Loucy (cell line): Measurements from ENCODE around the gene FFAR2.

Experiments
- H2AFZ ChIP-seq: fragments of 200-600 bp; sonication (generic); 2 replicates; pipeline ENCODE4 v1.6.0; 2016; ENCODE audit warnings: antibody characterized with exemption, mild to moderate bottlenecking, low read length, moderate library complexity
- H3F3A ChIP-seq: fragments of 200-600 bp; 2 replicates; pipeline ENCODE4 v1.6.0; 2016; ENCODE audit warnings: antibody characterized with exemption, low read depth, mild to moderate bottlenecking
- H3K27me3 ChIP-seq: fragments of 200-600 bp; sonication (generic); 2 replicates; pipeline ENCODE4 v1.6.1; 2014; ENCODE audit warnings: low read length, mild to moderate bottlenecking; ENCODE audit not compliant: insufficient read depth, poor library complexity, severe bottlenecking
- H3K36me3 ChIP-seq: fragments of 200-600 bp; sonication (generic); 2 replicates; pipeline ENCODE4 v1.6.1; 2016; ENCODE audit warnings: low read length; ENCODE audit not compliant: insufficient read depth
- H3K4me1 ChIP-seq: fragments of 200-600 bp; sonication (generic); 2 replicates; pipeline ENCODE4 v1.5.1; 2014; ENCODE audit warnings: low read length, mild to moderate bottlenecking; ENCODE audit not compliant: insufficient read depth, poor library complexity, severe bottlenecking
- H3K4me2 ChIP-seq: fragments of 200-600 bp; sonication (generic); 2 replicates; pipeline ENCODE4 v1.6.0; 2014; ENCODE audit warnings: antibody characterized with exemption, low read length, low read depth, mild to moderate bottlenecking; ENCODE audit not compliant: poor library complexity, severe bottlenecking
- H3K4me3 ChIP-seq: fragments of 200-600 bp; sonication (generic); 2 replicates; pipeline ENCODE4 v1.5.1; 2014; ENCODE audit warnings: low read length, mild to moderate bottlenecking, mixed read lengths; ENCODE audit not compliant: poor library complexity, severe bottlenecking
- H3K79me2 ChIP-seq: fragments of 200-600 bp; sonication (generic); 2 replicates; pipeline ENCODE4 v1.6.1; 2014; ENCODE audit warnings: low read length; ENCODE audit not compliant: insufficient read depth
- H3K9ac ChIP-seq: fragments of 200-600 bp; sonication (generic); 2 replicates; pipeline ENCODE4 v1.6.0; 2014; ENCODE audit warnings: mild to moderate bottlenecking, low read depth, low read length, moderate library complexity; ENCODE audit not compliant: poor library complexity, severe bottlenecking
- H3K9me2 ChIP-seq: fragments of 200-600 bp; sonication (generic); replicated peaks from 2 replicates; pipeline ENCODE4 v1.6.1; 2016; ENCODE audit warnings: low read depth, low read length, mixed read lengths
- H3K9me3 ChIP-seq: fragments of 200-600 bp; sonication (generic); 2 replicates; pipeline ENCODE4 v1.6.1; 2014; ENCODE audit warnings: mild to moderate bottlenecking, antibody characterized with exemption, low read length, low read depth; ENCODE audit not compliant: insufficient read depth
- H4K20me1 ChIP-seq: fragments of 200-600 bp; sonication (generic); 2 replicates; pipeline ENCODE4 v1.6.0; 2014; ENCODE audit warnings: antibody characterized with exemption, low read length, mild to moderate bottlenecking; ENCODE audit not compliant: insufficient read depth, poor library complexity, severe bottlenecking
- CTCF ChIP-seq: fragments of 200-600 bp; sonication (generic); conservative IDR thresholded peaks from 2 replicates; pipeline ENCODE4 v1.5.1; 2014; ENCODE audit warnings: mild to moderate bottlenecking, antibody characterized with exemption, low read length
- EZH2phosphoT487 ChIP-seq: fragments of 200-600 bp; IDR thresholded peaks from 2 replicates; pipeline ENCODE4 v1.6.1; 2018; ENCODE audit warnings: antibody characterized with exemption, mild to moderate bottlenecking, moderate library complexity, borderline replicate concordance

The FFAR2 gene

DNA sequence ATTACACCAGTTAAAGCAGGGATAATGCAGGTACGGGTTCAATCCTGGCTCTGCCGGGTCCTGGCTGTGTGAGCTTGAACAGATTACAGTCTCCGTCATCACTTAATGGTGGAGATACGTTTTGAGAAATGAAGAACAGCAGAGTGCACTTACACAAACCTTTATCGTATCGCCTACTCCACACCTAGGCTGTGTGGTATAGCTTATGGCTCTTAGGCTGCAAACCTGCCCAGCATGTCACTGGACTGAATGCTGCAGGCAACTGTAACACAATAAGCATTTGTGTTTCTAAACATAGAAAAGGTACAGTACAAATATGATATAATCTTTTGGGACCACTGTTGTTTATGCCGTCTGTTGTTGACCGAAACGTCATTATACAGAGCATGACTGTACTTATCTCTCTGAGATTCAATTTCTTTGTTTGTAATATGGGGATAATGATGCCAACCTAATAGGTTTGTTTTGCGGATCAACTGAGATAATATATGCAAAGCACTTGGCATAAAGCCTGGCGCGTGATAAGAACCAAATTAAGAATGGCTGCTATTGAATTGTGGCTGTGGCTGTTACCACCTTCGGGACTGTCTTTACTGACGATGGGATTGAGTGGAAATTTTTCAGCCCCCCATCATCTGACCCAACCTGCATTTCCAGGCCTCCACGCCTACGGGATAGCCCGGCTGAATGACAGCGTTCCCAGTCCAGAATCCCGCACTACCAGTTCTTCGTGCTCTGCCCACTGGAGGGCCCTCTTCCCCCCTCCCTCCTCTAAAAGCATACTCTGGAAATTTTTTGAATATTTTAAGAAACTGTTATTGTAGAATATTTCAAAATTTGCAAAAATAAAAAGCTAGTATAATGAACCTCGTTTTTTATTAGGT is 31.0 kb downstream of the FFAR2 start:
- no peak overlapping the region for H3K4me3 ChIP-seq
- no peaks in the 10 kb centered on the region for H3F3A ChIP-seq
- no peaks in the 10 kb centered on the region for H3K9me2 ChIP-seq
- H3K79me2 ChIP-seq = no peaks in the 10 kb centered on the region
- H2AFZ ChIP-seq = no peak overlapping the region
- H3K9me3 ChIP-seq = no peaks in the 10 kb centered on the region
- TF ChIP-seq CTCF (no peak), EZH2phosphoT487 (no peak)
- no peak overlapping the region for H3K9ac ChIP-seq
- no peaks in the 10 kb centered on the region for H4K20me1 ChIP-seq
- no peaks in the 10 kb centered on the region for H3K36me3 ChIP-seq
- H3K27me3 ChIP-seq = no peaks in the 10 kb centered on the region
- H3K4me2 ChIP-seq = no peak overlapping the region
- H3K4me1 ChIP-seq = no peaks in the 10 kb centered on the region

GRCh38 chr19:35483089-35483488 is 35.0 kb downstream of the FFAR2 start:
- Histone ChIP-seq H3K4me1 (peaks cover 5% of the 10 kb centered on the region), H4K20me1 (no peaks in the 10 kb centered on the region), H3K27me3 (no peaks in the 10 kb centered on the region), H2AFZ (no peak overlapping the region), H3K4me3 (no peak overlapping the region), H3F3A (no peaks in the 10 kb centered on the region), H3K9ac (no peak overlapping the region), H3K9me3 (no peaks in the 10 kb centered on the region), H3K4me2 (no peak overlapping the region), H3K79me2 (no peaks in the 10 kb centered on the region), H3K36me3 (no peaks in the 10 kb centered on the region), H3K9me2 (no peaks in the 10 kb centered on the region)
- TF ChIP-seq EZH2phosphoT487 (no peak), CTCF (no peak)

DNA sequence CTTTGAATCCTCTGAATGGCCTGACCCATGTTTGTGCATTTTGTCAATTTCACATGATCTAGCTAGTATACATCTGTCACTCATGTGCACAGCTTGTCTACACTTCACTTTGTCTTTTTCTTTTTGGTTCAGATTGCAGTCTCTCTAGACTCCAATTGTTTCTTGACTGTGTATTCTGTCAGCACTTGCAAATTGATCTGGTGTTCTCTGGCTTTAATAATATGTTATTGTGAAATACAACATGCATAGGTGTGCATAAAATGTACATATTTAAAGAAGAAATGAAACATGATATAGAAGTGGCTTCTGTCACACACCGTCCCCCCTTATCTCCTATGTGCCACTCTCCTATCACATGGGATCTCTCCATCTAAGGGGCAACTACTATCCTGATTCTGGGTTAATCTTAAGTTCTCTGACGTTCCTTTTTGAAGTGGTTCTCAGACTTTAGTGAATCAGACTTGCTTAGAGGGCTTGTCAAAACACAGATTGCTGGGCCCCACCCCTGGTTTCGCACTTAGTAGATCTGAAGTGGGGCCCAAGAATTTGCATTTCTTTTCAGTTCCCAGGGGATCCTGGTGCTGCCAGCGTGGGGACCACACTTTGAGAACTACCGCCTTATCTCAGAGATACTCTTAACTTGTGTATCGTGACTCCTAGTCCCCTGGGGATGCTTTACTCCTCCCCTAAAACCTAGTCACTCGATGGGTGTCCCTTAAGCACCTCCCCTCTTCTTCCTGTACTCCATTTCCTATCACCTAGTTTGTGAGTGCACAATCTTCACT is 36.4 kb downstream of the FFAR2 start:
- H3K9me3 ChIP-seq = no peaks in the 10 kb centered on the region
- no peak for TF ChIP-seq CTCF
- H3K27me3 ChIP-seq = no peaks in the 10 kb centered on the region
- peaks cover 5% of the 10 kb centered on the region for H3K4me1 ChIP-seq
- no peak overlapping the region for H3K9ac ChIP-seq
- H3K4me3 ChIP-seq = no peak overlapping the region
- H3K4me2 ChIP-seq = no peak overlapping the region
- H3K36me3 ChIP-seq = no peaks in the 10 kb centered on the region
- no peaks in the 10 kb centered on the region for H3F3A ChIP-seq
- no peaks in the 10 kb centered on the region for H3K9me2 ChIP-seq
- peak overlapping the region; percentile 19; the same call in 1 of the 2 replicates for H2AFZ ChIP-seq
- H3K79me2 ChIP-seq = no peaks in the 10 kb centered on the region
- H4K20me1 ChIP-seq = no peaks in the 10 kb centered on the region
